ENCODE results near the gene THEMIS2.
A peak's percentile ranks its signal among the peaks of the same experiment; 100 is the strongest.

Gene THEMIS2

DNA sequence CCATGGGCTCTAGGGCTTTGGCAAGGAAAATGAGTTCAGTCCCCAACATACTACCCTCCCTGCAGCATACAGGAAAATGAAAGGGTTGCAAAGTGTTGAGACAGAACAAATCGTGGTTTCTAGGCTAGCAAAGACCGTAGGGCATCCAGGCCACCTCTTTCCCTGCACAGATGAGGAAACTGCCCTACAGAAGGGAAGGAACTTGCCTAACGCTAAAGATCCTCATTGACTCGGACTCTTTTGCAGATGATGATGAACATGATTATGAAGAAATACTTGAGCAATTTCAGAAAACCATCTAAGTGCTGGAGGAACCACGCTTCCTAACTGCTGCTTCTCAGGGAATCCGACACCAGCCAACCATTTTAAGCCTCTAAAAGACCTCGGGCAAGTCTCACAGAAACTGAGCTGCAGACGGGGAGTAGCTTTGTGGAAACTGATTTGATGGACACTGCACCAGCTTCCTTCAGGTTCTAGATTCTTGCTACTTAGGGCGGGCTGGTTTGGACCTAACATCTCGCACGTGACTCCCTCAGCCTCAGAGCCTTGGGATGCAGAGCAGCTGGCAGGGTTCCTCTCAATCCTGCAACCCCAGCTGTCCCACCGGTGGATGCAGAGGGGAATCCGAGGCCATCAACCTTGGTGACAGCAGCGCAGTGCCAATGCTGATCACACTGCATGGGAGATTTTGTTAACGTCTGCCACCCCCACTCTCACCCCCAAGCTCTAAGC, 13.4 kb downstream of the THEMIS2 start:
- no peak for TF ChIP-seq CTCF (IDR thresholded peaks at IDR 0.05; ENCODE audit: insufficient read depth, low read length, poor library complexity, severe bottlenecking)
- Histone ChIP-seq H3K4me3 (replicated peaks; ENCODE audit: low read depth, low read length) (no peak overlapping the region), H3K36me3 (ENCODE audit: control insufficient read depth, insufficient read depth, low read length) (peaks cover 33% of the 10 kb centered on the region), H3K27me3 (replicated peaks; ENCODE audit: control insufficient read depth, insufficient read depth, low read length) (no peaks in the 10 kb centered on the region)
- no peak for DNase-seq (ENCODE audit: extremely low read depth, insufficient read length)

GRCh38 chr1:27886353-27886679, 14.0 kb downstream of the THEMIS2 start:
- Histone ChIP-seq H3K4me3 (replicated peaks; ENCODE audit: low read depth, low read length) (no peak overlapping the region), H3K36me3 (ENCODE audit: control insufficient read depth, insufficient read depth, low read length) (peaks cover 33% of the 10 kb centered on the region), H3K27me3 (replicated peaks; ENCODE audit: control insufficient read depth, insufficient read depth, low read length) (no peaks in the 10 kb centered on the region)
- TF ChIP-seq CTCF (IDR thresholded peaks at IDR 0.05; ENCODE audit: insufficient read depth, low read length, poor library complexity, severe bottlenecking), result no peak
- DNase-seq (ENCODE audit: extremely low read depth, insufficient read length), result no peak

DNA sequence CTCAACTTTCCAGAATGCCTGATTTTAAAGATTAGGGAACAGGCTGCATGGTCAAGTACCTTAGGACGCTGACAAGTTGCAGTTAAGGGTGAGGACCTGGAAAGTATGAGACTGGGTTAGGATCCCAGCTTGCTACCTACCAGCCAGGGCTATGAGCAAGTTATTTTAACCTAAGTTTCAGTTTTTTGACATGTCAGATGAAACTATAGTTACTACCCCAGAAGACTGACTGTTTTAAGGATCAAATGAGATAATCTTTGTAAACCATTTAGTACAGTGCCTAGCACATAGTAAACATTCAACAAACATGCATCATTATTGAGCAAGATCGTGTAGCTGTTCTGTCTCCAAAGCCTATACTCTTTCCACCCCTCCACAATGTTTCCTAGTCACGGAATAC, 14.4 kb downstream of the THEMIS2 start:
- Histone ChIP-seq H3K27me3 (replicated peaks; ENCODE audit: control insufficient read depth, insufficient read depth, low read length) (no peaks in the 10 kb centered on the region), H3K36me3 (ENCODE audit: control insufficient read depth, insufficient read depth, low read length) (peaks cover 32% of the 10 kb centered on the region), H3K4me3 (replicated peaks; ENCODE audit: low read depth, low read length) (no peak overlapping the region)
- no peak for DNase-seq (ENCODE audit: extremely low read depth, insufficient read length)
- TF ChIP-seq CTCF (IDR thresholded peaks at IDR 0.05; ENCODE audit: insufficient read depth, low read length, poor library complexity, severe bottlenecking), result no peak

DNA sequence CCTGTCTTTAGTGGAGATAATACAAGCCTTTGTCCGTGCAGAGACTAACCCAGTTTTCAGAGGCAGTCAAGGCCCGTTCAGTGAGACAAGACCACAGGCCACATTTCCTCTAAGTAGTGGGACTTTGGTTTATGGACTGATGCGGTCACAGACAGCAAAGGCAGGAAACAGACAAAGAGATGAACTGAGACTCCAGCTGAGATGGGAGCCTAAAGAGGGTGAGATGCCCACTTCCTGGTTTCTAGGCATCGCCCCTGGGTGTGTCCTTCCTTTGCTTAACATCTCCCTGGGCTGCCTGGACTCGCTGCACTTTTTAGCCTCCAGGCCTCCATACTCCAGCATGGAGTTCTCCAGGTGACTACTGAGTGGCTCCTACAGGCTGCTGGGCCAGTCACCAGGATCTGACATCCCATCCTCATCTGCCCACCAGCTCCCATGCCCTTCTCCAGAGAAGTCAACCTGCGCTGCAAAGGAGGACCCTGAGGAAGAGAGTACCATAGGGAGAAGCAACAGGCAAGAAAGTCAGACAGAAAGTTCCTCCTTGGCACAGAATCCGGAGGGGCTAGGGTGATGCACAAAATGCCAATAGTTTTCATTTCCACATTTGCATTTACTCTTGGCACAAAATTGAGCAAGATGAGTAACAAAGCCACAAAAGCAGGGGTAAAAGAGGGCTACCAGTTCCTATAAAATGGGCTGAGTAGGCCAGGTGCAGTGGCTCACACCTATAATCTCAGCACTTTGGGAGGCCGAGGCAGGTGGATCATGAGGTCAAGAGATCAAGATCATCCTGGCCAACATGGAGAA, 15.1 kb downstream of the THEMIS2 start:
- peak; percentile 55 for DNase-seq (ENCODE audit: extremely low read depth, insufficient read length)
- Histone ChIP-seq H3K4me3 (replicated peaks; ENCODE audit: low read depth, low read length) (no peak overlapping the region), H3K27me3 (replicated peaks; ENCODE audit: control insufficient read depth, insufficient read depth, low read length) (no peaks in the 10 kb centered on the region), H3K36me3 (ENCODE audit: control insufficient read depth, insufficient read depth, low read length) (peaks cover 29% of the 10 kb centered on the region)
- TF ChIP-seq CTCF (IDR thresholded peaks at IDR 0.05; ENCODE audit: insufficient read depth, low read length, poor library complexity, severe bottlenecking), result no peak

DNA sequence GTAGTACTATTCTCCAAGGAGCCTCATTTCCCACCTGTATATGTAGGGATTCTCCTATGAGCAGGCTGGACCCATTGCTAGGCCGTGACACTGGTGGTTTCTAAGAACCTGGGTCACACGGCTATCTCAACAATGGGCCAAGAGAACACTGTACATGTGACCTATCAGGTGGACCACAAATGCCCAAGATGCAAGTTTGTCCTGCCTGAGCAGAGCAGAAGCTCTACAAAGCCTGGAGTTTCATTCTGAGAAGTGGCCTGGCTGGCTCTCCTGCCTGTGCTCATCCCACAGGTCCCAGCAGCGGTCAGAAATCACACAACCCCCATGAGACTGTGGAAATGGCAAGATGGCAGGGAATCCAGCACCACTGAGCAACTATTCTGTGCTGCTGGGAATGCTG, 17.2 kb downstream of the THEMIS2 start:
- no peak for TF ChIP-seq CTCF (IDR thresholded peaks at IDR 0.05; ENCODE audit: insufficient read depth, low read length, poor library complexity, severe bottlenecking)
- Histone ChIP-seq H3K27me3 (replicated peaks; ENCODE audit: control insufficient read depth, insufficient read depth, low read length) (no peaks in the 10 kb centered on the region), H3K4me3 (replicated peaks; ENCODE audit: low read depth, low read length) (no peak overlapping the region), H3K36me3 (ENCODE audit: control insufficient read depth, insufficient read depth, low read length) (peaks cover 25% of the 10 kb centered on the region)
- DNase-seq (ENCODE audit: extremely low read depth, insufficient read length), result no peak

All from GM06990 (cell line).